Peyer's patch (tissue), 4 donors: ENCODE measurements around the gene NBAS.

Experiments
- CTCF ChIP-seq, 6 experiments: fragments of 450-650 bp in 4 of 6; fragments of 200-600 bp in 2 of 6; sonication (generic) in 1 of 6; IDR thresholded peaks; one replicate each; pipeline ENCODE4 v1.5.1; 2017 to 2019; ENCODE audit warnings: antibody characterized with exemption in 6 of 6, mild to moderate bottlenecking in 3 of 6, moderate library complexity in 1 of 6
- POLR2A ChIP-seq, 2 donors: fragments of 450-650 bp; IDR thresholded peaks; one replicate each; pipeline ENCODE4 v1.5.1; 2017; ENCODE audit warnings: antibody characterized with exemption in 2 of 2, mild to moderate bottlenecking in 2 of 2, moderate library complexity in 2 of 2

- TF ChIP-seq POLR2A (IDR thresholded peaks at IDR 0.05) (no peak), CTCF (IDR thresholded peaks at IDR 0.05) (no peak)
Measured at GRCh38 chr2:15201009-15201408, 360.1 kb downstream of the NBAS start.
